Hematopoietic multipotent progenitor cell treated with erythropoietin and hydrocortisone succinate and interleukin-3 and kit ligand, for 4 days (in vitro differentiated cells): ENCODE data around the gene ULK2.

ENCODE experiments used
- DNase-seq: peaks from one replicate; pipeline ENCODE4 v3.0.0-alpha.2; 2015

Gene ULK2

GRCh38 chr17:19724501-19725420 is 143.0 kb downstream of the ULK2 start:
- DNase-seq = peak; percentile 88

- DNase-seq = no peak
Observed at GRCh38 chr17:19723964-19724363, 143.8 kb downstream of the ULK2 start.
